HepG2 (cell line): ENCODE data around the gene TMEM240. TPM values are rescaled to one million over a fixed set of nuclear protein-coding genes. Genes with fewer than 3 reads are reported as not detected.

ENCODE experiments used
- AHR ChIP-seq: IDR thresholded peaks from 2 replicates; pipeline ENCODE4 v1.6.1; 2018; ENCODE audit warnings: missing genetic modification reagents, missing compliant biosample characterization
- BHLHE40 ChIP-seq: IDR thresholded peaks from 2 replicates; pipeline ENCODE4 v1.6.1; 2011; ENCODE audit warnings: low read length, improper control_type of control experiment
- CHD4 ChIP-seq: fragments of 200-600 bp; sonication (generic); IDR thresholded peaks from 2 replicates; pipeline ENCODE4 v1.7.0; 2017; ENCODE audit warnings: mild to moderate bottlenecking, low read length, borderline replicate concordance
- EHMT2 ChIP-seq: fragments of 200-600 bp; sonication (generic); IDR thresholded peaks from 2 replicates; pipeline ENCODE4 v1.7.0; 2017; ENCODE audit warnings: antibody characterized with exemption, low read depth, low read length, borderline replicate concordance
- ETV5 ChIP-seq: IDR thresholded peaks from 2 replicates; pipeline ENCODE4 v1.6.1; 2018; ENCODE audit warnings: missing biosample characterization, missing genetic modification reagents, inconsistent platforms, borderline replicate concordance
- ETV6 ChIP-seq: sonication (generic); formaldehyde crosslinking; conservative IDR thresholded peaks from 2 replicates; pipeline ENCODE4 v1.4.0; 2020; ENCODE audit warnings: missing genetic modification reagents
- FOXJ3 ChIP-seq: sonication (generic); formaldehyde crosslinking; IDR thresholded peaks from 2 replicates; pipeline ENCODE4 v1.4.0; 2020; ENCODE audit warnings: missing genetic modification reagents, mild to moderate bottlenecking, borderline replicate concordance
- HMG20A ChIP-seq: IDR thresholded peaks from 2 replicates; pipeline ENCODE4 v1.6.1; 2016; ENCODE audit warnings: borderline replicate concordance
- JUND ChIP-seq: sonication (generic); formaldehyde crosslinking; IDR thresholded peaks from 2 replicates; pipeline ENCODE4 v1.8.0; 2022; ENCODE audit warnings: mild to moderate bottlenecking, missing genetic modification reagents
- NFKB2 ChIP-seq: sonication (generic); formaldehyde crosslinking; IDR thresholded peaks from 2 replicates; pipeline ENCODE4 v1.4.0; 2020; ENCODE audit warnings: missing genetic modification reagents, borderline replicate concordance
- NONO ChIP-seq, 2 experiments: fragments of 450-650 bp in 1 of 2; sonication (generic) in 1 of 2; formaldehyde crosslinking in 1 of 2; IDR thresholded peaks in 1 of 2; conservative IDR thresholded peaks in 1 of 2; 2 replicates each; pipeline versions ENCODE4 v1.6.1 to v1.8.0; 2017 to 2022; ENCODE audit warnings: mild to moderate bottlenecking in 1 of 2, missing genetic modification reagents in 1 of 2, moderate library complexity in 1 of 2
- PITX1 ChIP-seq: sonication (generic); formaldehyde crosslinking; IDR thresholded peaks from 2 replicates; pipeline ENCODE4 v1.5.1; 2020; ENCODE audit warnings: mild to moderate bottlenecking, missing genetic modification reagents
- POLR2G ChIP-seq: fragments of 200-400 bp; formaldehyde crosslinking; IDR thresholded peaks from 2 replicates; pipeline ENCODE4 v1.6.1; 2018; ENCODE audit warnings: mild to moderate bottlenecking, low read depth, low read length, moderate library complexity
- RFX3 ChIP-seq: IDR thresholded peaks from 2 replicates; pipeline ENCODE4 v1.6.1; 2016; ENCODE audit warnings: missing biosample characterization, missing genetic modification reagents
- SSRP1 ChIP-seq: IDR thresholded peaks from 2 replicates; pipeline ENCODE4 v1.6.1; 2016; ENCODE audit warnings: control low read depth
- ZNF383 ChIP-seq: sonication (generic); formaldehyde crosslinking; IDR thresholded peaks from 2 replicates; pipeline ENCODE4 v1.4.0; 2020; ENCODE audit warnings: missing genetic modification reagents, mild to moderate bottlenecking, borderline replicate concordance
- polyA plus RNA-seq, 8 experiments: library from polyadenylated mRNA; depleted of rRNA in 3 of 8; stranded (reverse) in 7 of 8; unstranded in 1 of 8; fragments of >200 nt; fragmentation: Illumina TruSeq in 4 of 8; extraction: Trizol in 4 of 8; gene quantifications; 2 replicates each; pipeline versions ENCODE4 v1.2.1 to v1.2.3, GENCODE V29; 2011 to 2016; ENCODE audit warnings: low read depth in 4 of 8, missing spikeins in 1 of 8, mixed read lengths in 1 of 8; ENCODE audit not compliant: insufficient read depth in 1 of 8
- total RNA-seq, 5 experiments: library from RNA; depleted of rRNA; stranded (reverse); fragments of >200 nt; fragmentation: Illumina TruSeq; extraction: Trizol; gene quantifications; 2 replicates each; pipeline ENCODE4 v1.2.3, GENCODE V29; 2016; ENCODE audit warnings: low read depth in 1 of 5
- TF ChIP-seq, protein P1 (sequence below): IDR thresholded peaks from 2 replicates; pipeline ENCODE4 v1.6.1; 2016
- TF ChIP-seq, protein P2 (sequence below): sonication (generic); formaldehyde crosslinking; IDR thresholded peaks from 2 replicates; pipeline ENCODE4 v1.4.0; 2020; ENCODE audit warnings: missing genetic modification reagents, borderline replicate concordance
- TF ChIP-seq, protein P3 (sequence below): sonication (generic); formaldehyde crosslinking; IDR thresholded peaks from 2 replicates; pipeline ENCODE4 v1.4.0; 2020; ENCODE audit warnings: mild to moderate bottlenecking, missing genetic modification reagents, borderline replicate concordance

Gene TMEM240
- total and polyA plus RNA-seq, 2 of the 13 experiments (the other 11 are each of a cell fraction or from before 2014, with no cell fraction given): 0.17 TPM; not detected in 1

GRCh38 chr1:1573843-1574720 is 33.7 kb upstream of the TMEM240 start (continued):
- TF ChIP-seq HMG20A (CRISPR knock-in tag) (no peak), EHMT2 (no peak), NFKB2 (CRISPR knock-in tag) (no peak; the same call in 1 of the 2 replicates), ETV6 (CRISPR knock-in tag) (0 out of 2 replicates have a peak, but pooled peaks have one; percentile 34), PITX1 (no peak; the same call in none of the 2 replicates), CHD4 (no peak), JUND (CRISPR knock-in tag) (no peak), NONO (IDR thresholded peaks at IDR 0.05) (no peak), NONO (CRISPR knock-in tag; conservative IDR thresholded peaks at IDR 0.05) (no peak), SSRP1 (CRISPR knock-in tag) (no peak), ZNF383 (CRISPR knock-in tag) (no peak), BHLHE40 (no peak), POLR2G (no peak), ETV5 (0 out of 2 replicates have a peak, but pooled peaks have one; percentile 10), RFX3 (CRISPR knock-in tag) (no peak), FOXJ3 (CRISPR knock-in tag) (no peak), AHR (CRISPR knock-in tag) (no peak)
- TF ChIP-seq, protein P1, sequence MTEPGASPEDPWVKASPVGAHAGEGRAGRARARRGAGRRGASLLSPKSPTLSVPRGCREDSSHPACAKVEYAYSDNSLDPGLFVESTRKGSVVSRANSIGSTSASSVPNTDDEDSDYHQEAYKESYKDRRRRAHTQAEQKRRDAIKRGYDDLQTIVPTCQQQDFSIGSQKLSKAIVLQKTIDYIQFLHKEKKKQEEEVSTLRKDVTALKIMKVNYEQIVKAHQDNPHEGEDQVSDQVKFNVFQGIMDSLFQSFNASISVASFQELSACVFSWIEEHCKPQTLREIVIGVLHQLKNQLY (CRISPR knock-in tag): no peak
- TF ChIP-seq, protein P2, sequence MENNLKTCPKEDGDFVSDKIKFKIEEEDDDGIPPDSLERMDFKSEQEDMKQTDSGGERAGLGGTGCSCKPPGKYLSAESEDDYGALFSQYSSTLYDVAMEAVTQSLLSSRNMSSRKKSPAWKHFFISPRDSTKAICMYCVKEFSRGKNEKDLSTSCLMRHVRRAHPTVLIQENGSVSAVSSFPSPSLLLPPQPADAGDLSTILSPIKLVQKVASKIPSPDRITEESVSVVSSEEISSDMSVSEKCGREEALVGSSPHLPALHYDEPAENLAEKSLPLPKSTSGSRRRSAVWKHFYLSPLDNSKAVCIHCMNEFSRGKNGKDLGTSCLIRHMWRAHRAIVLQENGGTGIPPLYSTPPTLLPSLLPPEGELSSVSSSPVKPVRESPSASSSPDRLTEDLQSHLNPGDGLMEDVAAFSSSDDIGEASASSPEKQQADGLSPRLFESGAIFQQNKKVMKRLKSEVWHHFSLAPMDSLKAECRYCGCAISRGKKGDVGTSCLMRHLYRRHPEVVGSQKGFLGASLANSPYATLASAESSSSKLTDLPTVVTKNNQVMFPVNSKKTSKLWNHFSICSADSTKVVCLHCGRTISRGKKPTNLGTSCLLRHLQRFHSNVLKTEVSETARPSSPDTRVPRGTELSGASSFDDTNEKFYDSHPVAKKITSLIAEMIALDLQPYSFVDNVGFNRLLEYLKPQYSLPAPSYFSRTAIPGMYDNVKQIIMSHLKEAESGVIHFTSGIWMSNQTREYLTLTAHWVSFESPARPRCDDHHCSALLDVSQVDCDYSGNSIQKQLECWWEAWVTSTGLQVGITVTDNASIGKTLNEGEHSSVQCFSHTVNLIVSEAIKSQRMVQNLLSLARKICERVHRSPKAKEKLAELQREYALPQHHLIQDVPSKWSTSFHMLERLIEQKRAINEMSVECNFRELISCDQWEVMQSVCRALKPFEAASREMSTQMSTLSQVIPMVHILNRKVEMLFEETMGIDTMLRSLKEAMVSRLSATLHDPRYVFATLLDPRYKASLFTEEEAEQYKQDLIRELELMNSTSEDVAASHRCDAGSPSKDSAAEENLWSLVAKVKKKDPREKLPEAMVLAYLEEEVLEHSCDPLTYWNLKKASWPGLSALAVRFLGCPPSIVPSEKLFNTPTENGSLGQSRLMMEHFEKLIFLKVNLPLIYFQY (CRISPR knock-in tag): no peak
- TF ChIP-seq, protein P3, sequence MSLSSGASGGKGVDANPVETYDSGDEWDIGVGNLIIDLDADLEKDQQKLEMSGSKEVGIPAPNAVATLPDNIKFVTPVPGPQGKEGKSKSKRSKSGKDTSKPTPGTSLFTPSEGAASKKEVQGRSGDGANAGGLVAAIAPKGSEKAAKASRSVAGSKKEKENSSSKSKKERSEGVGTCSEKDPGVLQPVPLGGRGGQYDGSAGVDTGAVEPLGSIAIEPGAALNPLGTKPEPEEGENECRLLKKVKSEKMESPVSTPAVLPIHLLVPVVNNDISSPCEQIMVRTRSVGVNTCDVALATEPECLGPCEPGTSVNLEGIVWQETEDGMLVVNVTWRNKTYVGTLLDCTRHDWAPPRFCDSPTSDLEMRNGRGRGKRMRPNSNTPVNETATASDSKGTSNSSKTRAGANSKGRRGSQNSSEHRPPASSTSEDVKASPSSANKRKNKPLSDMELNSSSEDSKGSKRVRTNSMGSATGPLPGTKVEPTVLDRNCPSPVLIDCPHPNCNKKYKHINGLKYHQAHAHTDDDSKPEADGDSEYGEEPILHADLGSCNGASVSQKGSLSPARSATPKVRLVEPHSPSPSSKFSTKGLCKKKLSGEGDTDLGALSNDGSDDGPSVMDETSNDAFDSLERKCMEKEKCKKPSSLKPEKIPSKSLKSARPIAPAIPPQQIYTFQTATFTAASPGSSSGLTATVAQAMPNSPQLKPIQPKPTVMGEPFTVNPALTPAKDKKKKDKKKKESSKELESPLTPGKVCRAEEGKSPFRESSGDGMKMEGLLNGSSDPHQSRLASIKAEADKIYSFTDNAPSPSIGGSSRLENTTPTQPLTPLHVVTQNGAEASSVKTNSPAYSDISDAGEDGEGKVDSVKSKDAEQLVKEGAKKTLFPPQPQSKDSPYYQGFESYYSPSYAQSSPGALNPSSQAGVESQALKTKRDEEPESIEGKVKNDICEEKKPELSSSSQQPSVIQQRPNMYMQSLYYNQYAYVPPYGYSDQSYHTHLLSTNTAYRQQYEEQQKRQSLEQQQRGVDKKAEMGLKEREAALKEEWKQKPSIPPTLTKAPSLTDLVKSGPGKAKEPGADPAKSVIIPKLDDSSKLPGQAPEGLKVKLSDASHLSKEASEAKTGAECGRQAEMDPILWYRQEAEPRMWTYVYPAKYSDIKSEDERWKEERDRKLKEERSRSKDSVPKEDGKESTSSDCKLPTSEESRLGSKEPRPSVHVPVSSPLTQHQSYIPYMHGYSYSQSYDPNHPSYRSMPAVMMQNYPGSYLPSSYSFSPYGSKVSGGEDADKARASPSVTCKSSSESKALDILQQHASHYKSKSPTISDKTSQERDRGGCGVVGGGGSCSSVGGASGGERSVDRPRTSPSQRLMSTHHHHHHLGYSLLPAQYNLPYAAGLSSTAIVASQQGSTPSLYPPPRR (CRISPR knock-in tag): no peak; the same call in 1 of the 2 replicates
